ENCODE results near the gene ACTMAP. TPM values are rescaled to one million over a fixed set of nuclear protein-coding genes. Genes with fewer than 3 reads are reported as not detected.
A peak's percentile ranks its signal among the peaks of the same experiment; 100 is the strongest.

The ACTMAP gene
- total RNA-seq, 1 donor from 2014 or later = 9.6 TPM

GRCh38 chr19:40797166-40797962 is 47.1 kb upstream of the ACTMAP start:
- peak overlapping the region; percentile 40 for H3K4me3 Mint-ChIP-seq (ENCODE audit: unreplicated experiment)
- peaks cover 15% of the 10 kb centered on the region for H3K4me1 Mint-ChIP-seq (ENCODE audit: low read depth, unreplicated experiment)
- Histone ChIP-seq H3K4me1 (ENCODE audit: insufficient read depth, low read length) (peaks cover 24% of the 10 kb centered on the region), H3K36me3 (ENCODE audit: insufficient read depth, low read length) (no peaks in the 10 kb centered on the region), H3K4me2 (ENCODE audit: low read length) (peak overlapping the region; percentile 83), H3K27me3 (ENCODE audit: insufficient read depth, low read length) (no peaks in the 10 kb centered on the region), H4K20me1 (ENCODE audit: insufficient read depth, low read length) (peaks cover 27% of the 10 kb centered on the region), H2AFZ (ENCODE audit: low read depth, low read length) (peak overlapping the region; percentile 87), H3K4me3 (ENCODE audit: insufficient read depth, low read depth, low read length) (no peak overlapping the region), H3K27ac (ENCODE audit: low read depth, low read length) (no peak overlapping the region), H3K9me3 (ENCODE audit: insufficient read depth, low read depth, low read length) (no peaks in the 10 kb centered on the region), H3K79me2 (ENCODE audit: insufficient read depth, low read length) (peaks cover 30% of the 10 kb centered on the region), H3K9ac (ENCODE audit: low read length) (peak overlapping the region; percentile 73)
- no peaks in the 10 kb centered on the region for H3K36me3 Mint-ChIP-seq (ENCODE audit: low read depth, unreplicated experiment)
- no peaks in the 10 kb centered on the region for H3K27me3 Mint-ChIP-seq (ENCODE audit: low read depth, unreplicated experiment)
- TF ChIP-seq, protein P1, sequence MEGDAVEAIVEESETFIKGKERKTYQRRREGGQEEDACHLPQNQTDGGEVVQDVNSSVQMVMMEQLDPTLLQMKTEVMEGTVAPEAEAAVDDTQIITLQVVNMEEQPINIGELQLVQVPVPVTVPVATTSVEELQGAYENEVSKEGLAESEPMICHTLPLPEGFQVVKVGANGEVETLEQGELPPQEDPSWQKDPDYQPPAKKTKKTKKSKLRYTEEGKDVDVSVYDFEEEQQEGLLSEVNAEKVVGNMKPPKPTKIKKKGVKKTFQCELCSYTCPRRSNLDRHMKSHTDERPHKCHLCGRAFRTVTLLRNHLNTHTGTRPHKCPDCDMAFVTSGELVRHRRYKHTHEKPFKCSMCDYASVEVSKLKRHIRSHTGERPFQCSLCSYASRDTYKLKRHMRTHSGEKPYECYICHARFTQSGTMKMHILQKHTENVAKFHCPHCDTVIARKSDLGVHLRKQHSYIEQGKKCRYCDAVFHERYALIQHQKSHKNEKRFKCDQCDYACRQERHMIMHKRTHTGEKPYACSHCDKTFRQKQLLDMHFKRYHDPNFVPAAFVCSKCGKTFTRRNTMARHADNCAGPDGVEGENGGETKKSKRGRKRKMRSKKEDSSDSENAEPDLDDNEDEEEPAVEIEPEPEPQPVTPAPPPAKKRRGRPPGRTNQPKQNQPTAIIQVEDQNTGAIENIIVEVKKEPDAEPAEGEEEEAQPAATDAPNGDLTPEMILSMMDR (IDR thresholded peaks at IDR 0.05; ENCODE audit: insufficient read depth, low read depth, low read length) = no peak
- no peak for TF ChIP-seq EZH2 (IDR thresholded peaks at IDR 0.05; ENCODE audit: insufficient read depth, low read length)
- no peaks in the 10 kb centered on the region for H3K9me3 Mint-ChIP-seq (ENCODE audit: unreplicated experiment)
- H3K27ac Mint-ChIP-seq (ENCODE audit: unreplicated experiment) = no peak overlapping the region
- DNase-seq (ENCODE audit: low read depth) = no peak
- no peak for FAIRE-seq

DNA sequence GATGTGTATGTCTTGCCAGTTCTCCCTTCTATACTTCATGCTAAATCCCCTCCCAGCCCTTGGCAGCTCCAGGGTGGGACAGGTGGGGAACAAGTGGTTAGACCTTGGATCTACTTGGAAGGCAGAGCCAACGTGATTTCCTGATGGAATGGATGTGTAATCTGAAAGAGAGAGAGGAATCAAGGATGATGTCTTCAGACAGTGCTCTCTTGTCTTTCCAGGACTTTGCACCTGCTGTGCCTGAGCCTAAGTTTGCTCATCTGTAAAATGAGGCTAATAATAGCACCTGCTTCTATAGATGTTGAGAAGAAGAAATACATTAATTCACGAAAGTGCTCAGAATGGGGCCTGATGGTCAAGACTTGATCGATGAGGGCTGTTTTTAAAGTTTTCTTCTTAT is 41.7 kb upstream of the ACTMAP start:
- TF ChIP-seq, protein P1 (IDR thresholded peaks at IDR 0.05; ENCODE audit: insufficient read depth, low read depth, low read length) = no peak
- TF ChIP-seq EZH2 (IDR thresholded peaks at IDR 0.05; ENCODE audit: insufficient read depth, low read length) = no peak
- H2AFZ ChIP-seq (ENCODE audit: low read depth, low read length) = no peak overlapping the region
- no peak overlapping the region for H3K27ac ChIP-seq (ENCODE audit: low read depth, low read length)
- H3K9ac ChIP-seq (ENCODE audit: low read length) = no peak overlapping the region
- H3K27ac Mint-ChIP-seq (ENCODE audit: unreplicated experiment) = no peak overlapping the region
- no peaks in the 10 kb centered on the region for H3K9me3 ChIP-seq (ENCODE audit: insufficient read depth, low read depth, low read length)
- DNase-seq (ENCODE audit: low read depth) (no peak), FAIRE-seq (no peak)
- H3K9me3 Mint-ChIP-seq (ENCODE audit: unreplicated experiment) = no peaks in the 10 kb centered on the region
- no peaks in the 10 kb centered on the region for H3K4me1 ChIP-seq (ENCODE audit: insufficient read depth, low read length)
- no peaks in the 10 kb centered on the region for H3K79me2 ChIP-seq (ENCODE audit: insufficient read depth, low read length)
- no peaks in the 10 kb centered on the region for H4K20me1 ChIP-seq (ENCODE audit: insufficient read depth, low read length)
- H3K4me3 Mint-ChIP-seq (ENCODE audit: unreplicated experiment) = no peak overlapping the region
- no peaks in the 10 kb centered on the region for H3K27me3 ChIP-seq (ENCODE audit: insufficient read depth, low read length)
- no peaks in the 10 kb centered on the region for H3K4me1 Mint-ChIP-seq (ENCODE audit: low read depth, unreplicated experiment)
- no peaks in the 10 kb centered on the region for H3K27me3 Mint-ChIP-seq (ENCODE audit: low read depth, unreplicated experiment)
- H3K36me3 Mint-ChIP-seq (ENCODE audit: low read depth, unreplicated experiment) = peaks cover 15% of the 10 kb centered on the region
- no peak overlapping the region for H3K4me3 ChIP-seq (ENCODE audit: insufficient read depth, low read depth, low read length)
- H3K36me3 ChIP-seq (ENCODE audit: insufficient read depth, low read length) = no peaks in the 10 kb centered on the region
- no peak overlapping the region for H3K4me2 ChIP-seq (ENCODE audit: low read length)

GRCh38 chr19:40791349-40791748 is 41.1 kb upstream of the ACTMAP start:
- H4K20me1 ChIP-seq (ENCODE audit: insufficient read depth, low read length) = no peaks in the 10 kb centered on the region
- H3K79me2 ChIP-seq (ENCODE audit: insufficient read depth, low read length) = no peaks in the 10 kb centered on the region
- no peak for TF ChIP-seq EZH2 (IDR thresholded peaks at IDR 0.05; ENCODE audit: insufficient read depth, low read length)
- TF ChIP-seq, protein P1 (IDR thresholded peaks at IDR 0.05; ENCODE audit: insufficient read depth, low read depth, low read length) = no peak
- FAIRE-seq (no peak), DNase-seq (ENCODE audit: low read depth) (no peak)
- Mint-ChIP-seq H3K4me1 (ENCODE audit: low read depth, unreplicated experiment) (no peaks in the 10 kb centered on the region), H3K9me3 (ENCODE audit: unreplicated experiment) (no peaks in the 10 kb centered on the region), H3K4me3 (ENCODE audit: unreplicated experiment) (no peak overlapping the region), H3K27ac (ENCODE audit: unreplicated experiment) (no peak overlapping the region), H3K36me3 (ENCODE audit: low read depth, unreplicated experiment) (peaks cover 16% of the 10 kb centered on the region), H3K27me3 (ENCODE audit: low read depth, unreplicated experiment) (no peaks in the 10 kb centered on the region)
- no peaks in the 10 kb centered on the region for H3K36me3 ChIP-seq (ENCODE audit: insufficient read depth, low read length)
- no peak overlapping the region for H3K9ac ChIP-seq (ENCODE audit: low read length)
- H2AFZ ChIP-seq (ENCODE audit: low read depth, low read length) = no peak overlapping the region
- H3K9me3 ChIP-seq (ENCODE audit: insufficient read depth, low read depth, low read length) = no peaks in the 10 kb centered on the region
- H3K4me2 ChIP-seq (ENCODE audit: low read length) = no peak overlapping the region
- H3K4me1 ChIP-seq (ENCODE audit: insufficient read depth, low read length) = no peaks in the 10 kb centered on the region
- no peak overlapping the region for H3K4me3 ChIP-seq (ENCODE audit: insufficient read depth, low read depth, low read length)
- no peaks in the 10 kb centered on the region for H3K27me3 ChIP-seq (ENCODE audit: insufficient read depth, low read length)
- no peak overlapping the region for H3K27ac ChIP-seq (ENCODE audit: low read depth, low read length)

All from astrocyte (in vitro differentiated cells and primary cell).